Measurements from ENCODE around the gene PDE9A.
A peak's percentile ranks its signal among the peaks of the same experiment; 100 is the strongest.
"Not testable (repeated sequence)": the region's sequence is repeated elsewhere in the genome, so short reads cannot be mapped to it uniquely, and the experiment has no call there.

The PDE9A gene

DNA sequence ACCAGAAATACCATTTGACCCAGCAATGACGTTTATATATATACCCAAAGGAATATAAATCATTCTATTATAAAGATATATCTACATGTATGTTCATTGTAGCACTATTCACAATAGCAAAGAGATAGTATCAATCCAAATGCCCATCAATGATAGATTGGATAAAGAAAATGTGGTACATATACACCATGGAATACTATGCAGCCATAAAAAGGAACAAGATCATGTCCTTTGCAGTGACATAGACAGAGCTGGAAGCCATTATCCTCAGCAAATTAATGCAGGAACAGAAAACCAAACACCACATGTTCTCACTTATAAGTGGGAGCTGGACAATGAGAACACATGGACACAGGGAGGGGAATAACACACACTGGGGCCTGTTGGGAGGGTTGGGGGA lies 55.5 kb downstream of the PDE9A start:
- H3K27me3 ChIP-seq (ENCODE audit: control insufficient read depth in 2 of 2, insufficient read depth in 2 of 2, low read length in 2 of 2); H3K27ac ChIP-seq (ENCODE audit: low read depth in 2 of 2, low read length in 2 of 2); H3K4me1 ChIP-seq (ENCODE audit: control insufficient read depth in 2 of 2, insufficient read depth in 2 of 2, low read length in 2 of 2); H3K4me3 ChIP-seq (ENCODE audit: low read length in 2 of 2); H3K36me3 ChIP-seq (ENCODE audit: control insufficient read depth in 2 of 2, insufficient read depth in 2 of 2, low read length in 2 of 2); H3K9me3 ChIP-seq (ENCODE audit: control insufficient read depth in 2 of 2, low read length in 2 of 2); H3K9ac ChIP-seq (ENCODE audit: low read depth in 1 of 2, low read length in 2 of 2): not testable (repeated sequence)

DNA sequence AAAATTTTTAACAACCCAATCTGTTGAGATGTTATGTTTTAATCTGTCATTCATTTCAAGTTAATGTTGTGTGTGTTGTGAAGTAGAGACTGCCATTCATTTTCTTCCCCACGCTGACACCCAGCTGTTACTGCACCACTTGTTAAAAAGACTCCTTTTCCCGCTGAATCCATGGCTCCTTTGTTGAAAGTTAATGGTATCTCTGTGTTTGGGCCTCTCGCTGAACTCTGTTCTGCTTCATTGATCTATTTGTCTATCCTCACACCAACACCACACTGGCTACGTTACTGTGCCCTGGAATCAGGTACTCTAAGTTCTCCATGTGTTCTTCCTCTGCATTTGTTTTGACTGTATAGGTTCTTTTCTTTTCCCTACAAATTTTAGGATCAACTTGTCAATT lies 58.2 kb downstream of the PDE9A start:
- H3K4me3 ChIP-seq (ENCODE audit: low read length in 2 of 2): no peak overlapping the region
- no peaks in the 10 kb centered on the region for H3K27me3 ChIP-seq (ENCODE audit: control insufficient read depth in 2 of 2, insufficient read depth in 2 of 2, low read length in 2 of 2)
- no peak overlapping the region for H3K9ac ChIP-seq (ENCODE audit: low read depth in 1 of 2, low read length in 2 of 2)
- H3K4me1 ChIP-seq (ENCODE audit: control insufficient read depth in 2 of 2, insufficient read depth in 2 of 2, low read length in 2 of 2): no peaks in the 10 kb centered on the region
- H3K9me3 ChIP-seq (ENCODE audit: control insufficient read depth in 2 of 2, low read length in 2 of 2): no peaks in the 10 kb centered on the region
- peaks cover 0 to 3% of the 10 kb centered on the region in 2 donors for H3K36me3 ChIP-seq (ENCODE audit: control insufficient read depth in 2 of 2, insufficient read depth in 2 of 2, low read length in 2 of 2)
- no peak overlapping the region for H3K27ac ChIP-seq (ENCODE audit: low read depth in 2 of 2, low read length in 2 of 2)

- H3K4me1 ChIP-seq (ENCODE audit: control insufficient read depth in 2 of 2, insufficient read depth in 2 of 2, low read length in 2 of 2); H3K9me3 ChIP-seq (ENCODE audit: control insufficient read depth in 2 of 2, low read length in 2 of 2); H3K36me3 ChIP-seq (ENCODE audit: control insufficient read depth in 2 of 2, insufficient read depth in 2 of 2, low read length in 2 of 2); H3K4me3 ChIP-seq (ENCODE audit: low read length in 2 of 2); H3K9ac ChIP-seq (ENCODE audit: low read depth in 1 of 2, low read length in 2 of 2); H3K27ac ChIP-seq (ENCODE audit: low read depth in 2 of 2, low read length in 2 of 2); H3K27me3 ChIP-seq (ENCODE audit: control insufficient read depth in 2 of 2, insufficient read depth in 2 of 2, low read length in 2 of 2): not testable (repeated sequence)
Observed at GRCh38 chr21:42715427-42715826, 62.0 kb downstream of the PDE9A start.

DNA sequence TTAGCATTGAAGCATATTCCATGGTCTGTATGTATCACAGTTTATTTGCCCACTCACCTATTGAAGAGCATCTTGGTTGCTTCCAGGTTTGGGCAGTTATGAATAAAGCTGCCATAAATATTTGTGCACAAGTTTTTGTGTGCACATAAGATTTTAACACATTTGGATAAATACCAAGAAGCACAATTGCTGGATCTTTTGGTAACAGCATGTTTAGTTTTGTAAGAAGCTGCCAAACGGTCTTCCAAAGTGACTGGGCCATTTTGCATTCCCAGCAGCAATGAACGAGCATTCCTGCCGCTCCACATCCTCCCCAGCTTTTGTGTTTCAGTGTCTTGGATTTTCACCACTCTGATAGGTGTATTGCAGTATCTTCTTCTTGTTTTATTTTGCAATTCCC lies 62.7 kb downstream of the PDE9A start:
- no peak overlapping the region for H3K27ac ChIP-seq (ENCODE audit: low read depth in 2 of 2, low read length in 2 of 2)
- no peak overlapping the region for H3K9ac ChIP-seq (ENCODE audit: low read depth in 1 of 2, low read length in 2 of 2)
- no peak overlapping the region for H3K4me3 ChIP-seq (ENCODE audit: low read length in 2 of 2)
- H3K4me1 ChIP-seq (ENCODE audit: control insufficient read depth in 2 of 2, insufficient read depth in 2 of 2, low read length in 2 of 2): peaks cover 3 to 13% of the 10 kb centered on the region in 2 donors
- H3K27me3 ChIP-seq (ENCODE audit: control insufficient read depth in 2 of 2, insufficient read depth in 2 of 2, low read length in 2 of 2): no peaks in the 10 kb centered on the region
- H3K9me3 ChIP-seq (ENCODE audit: control insufficient read depth in 2 of 2, low read length in 2 of 2): no peaks in the 10 kb centered on the region
- peaks cover 0 to 3% of the 10 kb centered on the region in 2 donors for H3K36me3 ChIP-seq (ENCODE audit: control insufficient read depth in 2 of 2, insufficient read depth in 2 of 2, low read length in 2 of 2)

GRCh38 chr21:42720484-42720883 lies 67.1 kb downstream of the PDE9A start:
- not testable (repeated sequence) for H3K27me3 ChIP-seq (ENCODE audit: control insufficient read depth in 2 of 2, insufficient read depth in 2 of 2, low read length in 2 of 2); H3K36me3 ChIP-seq (ENCODE audit: control insufficient read depth in 2 of 2, insufficient read depth in 2 of 2, low read length in 2 of 2); H3K9me3 ChIP-seq (ENCODE audit: control insufficient read depth in 2 of 2, low read length in 2 of 2); H3K4me3 ChIP-seq (ENCODE audit: low read length in 2 of 2)
- Histone ChIP-seq H3K9ac (ENCODE audit: low read depth in 1 of 2, low read length in 2 of 2) (peak overlapping the region in 1 of 2 donors; percentile 62), H3K27ac (ENCODE audit: low read depth in 2 of 2, low read length in 2 of 2) (peak overlapping the region; percentile 92 to 96), H3K4me1 (ENCODE audit: control insufficient read depth in 2 of 2, insufficient read depth in 2 of 2, low read length in 2 of 2) (peaks cover 39 to 56% of the 10 kb centered on the region in 2 donors)

DNA sequence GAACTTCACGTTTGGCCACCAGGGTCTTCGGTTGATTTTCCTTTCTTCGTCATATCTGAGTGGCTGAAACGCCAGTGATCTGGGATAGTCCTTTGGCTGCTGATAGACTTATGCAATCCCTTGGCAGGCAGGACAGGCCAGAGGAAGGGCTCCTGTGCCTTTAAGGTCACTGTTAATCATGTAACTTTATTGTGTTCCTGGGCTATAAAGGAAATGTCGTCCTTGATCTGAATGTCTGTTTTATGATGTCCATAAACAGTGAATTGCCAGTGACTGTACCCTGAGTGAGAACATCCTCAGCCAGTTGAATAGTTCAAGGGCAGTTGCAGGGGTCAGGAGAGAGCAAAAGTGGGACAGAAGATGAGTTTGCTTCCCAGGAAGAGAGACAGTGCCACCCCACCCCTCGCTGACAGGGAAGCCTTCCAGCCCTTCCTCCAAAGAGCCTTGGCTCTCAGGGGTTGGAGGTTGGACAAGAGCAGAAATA lies 68.0 kb downstream of the PDE9A start:
- Histone ChIP-seq H3K27me3 (ENCODE audit: control insufficient read depth in 2 of 2, insufficient read depth in 2 of 2, low read length in 2 of 2) (no peaks in the 10 kb centered on the region), H3K9ac (ENCODE audit: low read depth in 1 of 2, low read length in 2 of 2) (peak overlapping the region; percentile 66 to 74), H3K9me3 (ENCODE audit: control insufficient read depth in 2 of 2, low read length in 2 of 2) (no peaks in the 10 kb centered on the region), H3K27ac (ENCODE audit: low read depth in 2 of 2, low read length in 2 of 2) (peak overlapping the region; percentile 92 to 96), H3K4me1 (ENCODE audit: control insufficient read depth in 2 of 2, insufficient read depth in 2 of 2, low read length in 2 of 2) (peaks cover 39 to 56% of the 10 kb centered on the region in 2 donors), H3K4me3 (ENCODE audit: low read length in 2 of 2) (peak overlapping the region in 1 of 2 donors; percentile 55), H3K36me3 (ENCODE audit: control insufficient read depth in 2 of 2, insufficient read depth in 2 of 2, low read length in 2 of 2) (peaks cover 0 to 3% of the 10 kb centered on the region in 2 donors)

- Histone ChIP-seq H3K9ac (ENCODE audit: low read depth in 1 of 2, low read length in 2 of 2) (peak overlapping the region in 1 of 2 donors; percentile 74), H3K4me1 (ENCODE audit: control insufficient read depth in 2 of 2, insufficient read depth in 2 of 2, low read length in 2 of 2) (peaks cover 39 to 56% of the 10 kb centered on the region in 2 donors), H3K27ac (ENCODE audit: low read depth in 2 of 2, low read length in 2 of 2) (peak overlapping the region; percentile 92 to 96), H3K36me3 (ENCODE audit: control insufficient read depth in 2 of 2, insufficient read depth in 2 of 2, low read length in 2 of 2) (peaks cover 0 to 3% of the 10 kb centered on the region in 2 donors), H3K4me3 (ENCODE audit: low read length in 2 of 2) (peak overlapping the region in 1 of 2 donors; percentile 13), H3K27me3 (ENCODE audit: control insufficient read depth in 2 of 2, insufficient read depth in 2 of 2, low read length in 2 of 2) (no peaks in the 10 kb centered on the region), H3K9me3 (ENCODE audit: control insufficient read depth in 2 of 2, low read length in 2 of 2) (no peaks in the 10 kb centered on the region)
Observed at GRCh38 chr21:42722153-42722552, 68.7 kb downstream of the PDE9A start.

DNA sequence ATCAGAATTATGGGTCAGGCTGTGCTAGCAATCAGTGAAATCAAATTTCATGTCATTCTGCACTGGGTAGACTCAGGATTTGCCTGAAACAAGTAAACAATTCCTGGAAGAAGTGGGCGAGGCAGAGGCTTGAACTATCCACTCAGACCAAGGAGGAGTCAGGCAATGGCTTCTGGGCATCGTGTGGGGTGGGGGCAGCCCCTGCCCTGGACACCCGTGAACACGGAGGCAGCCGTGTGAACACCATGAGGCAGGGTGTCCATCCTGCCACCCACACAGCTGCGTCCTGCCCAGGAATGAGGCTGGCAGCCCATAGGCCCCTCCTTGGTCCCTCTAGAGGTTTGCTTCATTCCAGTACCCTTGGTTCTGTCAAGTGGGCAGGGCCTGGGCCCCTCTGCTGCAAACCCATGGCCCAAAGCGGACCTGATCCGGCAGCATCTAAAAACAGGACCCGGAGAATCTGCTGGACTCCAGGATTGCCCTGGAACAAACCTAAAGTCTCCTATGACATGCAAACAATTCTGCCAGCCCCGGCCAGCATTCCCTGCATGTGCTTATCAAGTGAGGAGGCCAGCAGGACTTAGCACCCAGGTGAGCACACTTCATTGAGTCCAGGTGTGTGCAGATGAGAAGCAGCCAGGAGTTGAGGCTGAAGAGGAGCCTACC lies 69.5 kb downstream of the PDE9A start:
- peaks cover 0 to 3% of the 10 kb centered on the region in 2 donors for H3K36me3 ChIP-seq (ENCODE audit: control insufficient read depth in 2 of 2, insufficient read depth in 2 of 2, low read length in 2 of 2)
- no peaks in the 10 kb centered on the region for H3K27me3 ChIP-seq (ENCODE audit: control insufficient read depth in 2 of 2, insufficient read depth in 2 of 2, low read length in 2 of 2)
- H3K27ac ChIP-seq (ENCODE audit: low read depth in 2 of 2, low read length in 2 of 2): peak overlapping the region; percentile 92 to 96
- no peak overlapping the region for H3K4me3 ChIP-seq (ENCODE audit: low read length in 2 of 2)
- H3K4me1 ChIP-seq (ENCODE audit: control insufficient read depth in 2 of 2, insufficient read depth in 2 of 2, low read length in 2 of 2): peaks cover 39 to 59% of the 10 kb centered on the region in 2 donors
- H3K9ac ChIP-seq (ENCODE audit: low read depth in 1 of 2, low read length in 2 of 2): peak overlapping the region; percentile 1 to 74
- H3K9me3 ChIP-seq (ENCODE audit: control insufficient read depth in 2 of 2, low read length in 2 of 2): no peaks in the 10 kb centered on the region

DNA sequence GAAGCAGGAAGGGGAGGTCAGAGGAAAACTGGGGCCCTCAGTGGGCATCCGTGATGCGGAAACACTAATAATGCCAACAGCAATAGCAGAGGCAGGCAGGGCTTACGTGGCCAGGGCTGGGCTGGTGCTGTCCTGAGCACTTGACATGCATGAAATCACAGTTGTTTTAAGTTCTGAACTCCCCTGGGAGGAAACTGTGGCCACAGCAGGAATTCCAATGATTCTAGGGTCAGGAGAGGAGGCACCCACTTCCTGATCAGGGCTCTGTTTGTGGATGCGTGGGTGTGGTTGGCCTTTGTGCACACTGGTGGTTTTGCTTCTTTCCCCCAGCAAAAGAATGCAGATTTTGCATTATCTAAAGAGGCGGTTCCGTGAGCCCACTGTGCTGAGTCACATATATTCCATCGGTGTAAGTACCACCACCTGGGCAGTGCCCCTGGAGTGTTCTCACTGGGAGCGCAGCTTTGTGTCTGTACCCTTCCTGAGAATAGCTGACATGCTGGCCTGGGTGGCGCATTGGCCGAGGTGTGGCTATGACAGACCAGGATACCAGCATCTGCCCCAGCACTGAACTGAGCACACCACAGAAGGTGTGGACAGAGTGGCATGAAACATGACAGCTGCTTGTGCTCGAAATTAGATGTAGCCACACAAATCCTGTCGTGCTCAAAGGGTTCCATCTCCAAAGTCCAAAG lies 71.0 kb downstream of the PDE9A start:
- H3K27me3 ChIP-seq (ENCODE audit: control insufficient read depth in 2 of 2, insufficient read depth in 2 of 2, low read length in 2 of 2): no peaks in the 10 kb centered on the region
- H3K4me1 ChIP-seq (ENCODE audit: control insufficient read depth in 2 of 2, insufficient read depth in 2 of 2, low read length in 2 of 2): peaks cover 39 to 59% of the 10 kb centered on the region in 2 donors
- H3K27ac ChIP-seq (ENCODE audit: low read depth in 2 of 2, low read length in 2 of 2): peak overlapping the region; percentile 92 to 96
- H3K4me3 ChIP-seq (ENCODE audit: low read length in 2 of 2): no peak overlapping the region
- H3K9me3 ChIP-seq (ENCODE audit: control insufficient read depth in 2 of 2, low read length in 2 of 2): no peaks in the 10 kb centered on the region
- H3K9ac ChIP-seq (ENCODE audit: low read depth in 1 of 2, low read length in 2 of 2): peak overlapping the region; percentile 60 to 74
- H3K36me3 ChIP-seq (ENCODE audit: control insufficient read depth in 2 of 2, insufficient read depth in 2 of 2, low read length in 2 of 2): peaks cover 0 to 3% of the 10 kb centered on the region in 2 donors

DNA sequence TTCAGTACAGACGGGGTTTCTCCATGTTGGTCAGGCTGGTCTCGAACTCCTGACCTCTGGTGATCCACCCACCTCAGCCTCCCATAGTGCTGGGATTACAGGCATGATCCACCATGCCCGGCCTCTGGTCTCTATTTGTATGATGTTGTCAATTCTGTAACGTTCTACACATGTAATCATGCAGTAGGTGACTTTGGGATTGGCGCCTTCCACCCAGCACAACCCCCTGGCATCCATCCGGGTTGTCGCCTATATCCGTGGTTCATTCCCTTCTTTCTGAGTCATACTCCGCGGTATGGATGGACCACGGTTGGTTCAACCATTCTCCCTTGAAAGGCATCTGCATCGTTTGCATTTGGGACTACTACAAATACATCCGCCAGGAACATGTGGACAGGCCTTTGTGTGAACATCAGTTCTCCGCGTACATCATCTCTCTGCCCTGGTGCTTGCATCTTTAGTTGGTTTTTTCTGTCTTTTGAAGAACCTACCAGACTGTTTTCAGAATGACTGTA lies 72.1 kb downstream of the PDE9A start:
- no peaks in the 10 kb centered on the region for H3K9me3 ChIP-seq (ENCODE audit: control insufficient read depth in 2 of 2, low read length in 2 of 2)
- peak overlapping the region in 1 of 2 donors; percentile 74 for H3K9ac ChIP-seq (ENCODE audit: low read depth in 1 of 2, low read length in 2 of 2)
- no peaks in the 10 kb centered on the region for H3K27me3 ChIP-seq (ENCODE audit: control insufficient read depth in 2 of 2, insufficient read depth in 2 of 2, low read length in 2 of 2)
- H3K4me3 ChIP-seq (ENCODE audit: low read length in 2 of 2): no peak overlapping the region
- peaks cover 39 to 52% of the 10 kb centered on the region in 2 donors for H3K4me1 ChIP-seq (ENCODE audit: control insufficient read depth in 2 of 2, insufficient read depth in 2 of 2, low read length in 2 of 2)
- peak overlapping the region; percentile 92 to 96 for H3K27ac ChIP-seq (ENCODE audit: low read depth in 2 of 2, low read length in 2 of 2)
- H3K36me3 ChIP-seq (ENCODE audit: control insufficient read depth in 2 of 2, insufficient read depth in 2 of 2, low read length in 2 of 2): peaks cover 0 to 3% of the 10 kb centered on the region in 2 donors
